ENCODE data around the gene PTPRA. TPM values are rescaled to one million over a fixed set of nuclear protein-coding genes. Genes with fewer than 3 reads are reported as not detected.

The PTPRA gene
- total and polyA plus RNA-seq, 2 of the 13 experiments (the other 11 are each of a cell fraction or from before 2014, with no cell fraction given): 47.2 to 127 TPM

DNA sequence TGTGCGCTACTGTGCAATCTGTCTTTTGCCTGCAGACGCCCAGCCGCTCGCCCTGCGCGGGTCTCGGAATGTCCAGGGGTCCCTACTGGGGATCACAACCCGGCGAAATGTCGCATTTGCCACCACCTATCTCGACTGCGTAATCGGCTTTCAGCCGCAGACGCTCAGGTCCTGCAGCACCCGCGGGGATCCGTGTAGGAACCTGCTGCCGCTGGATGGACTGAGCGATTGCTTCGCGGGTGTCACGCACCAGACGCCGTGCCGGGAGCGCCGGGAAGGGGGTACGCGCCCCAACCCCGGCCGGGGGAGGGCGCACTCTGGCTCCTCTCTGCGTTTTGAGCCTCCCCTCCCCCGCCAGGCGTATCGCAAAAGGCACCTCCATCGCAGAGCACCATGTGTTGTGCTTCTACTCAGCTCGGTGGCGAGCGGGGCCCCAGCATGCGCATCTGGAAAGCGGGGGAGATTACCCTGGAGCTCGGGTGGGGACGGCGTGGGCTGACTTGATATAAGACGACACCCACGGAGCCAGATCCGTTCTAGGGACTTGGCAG lies 747 bp upstream of the PTPRA start (continued):
- TF ChIP-seq ZUFSP (CRISPR knock-in tag; IDR thresholded peaks at IDR 0.05; ENCODE audit: borderline replicate concordance) (no peak), RFX1 (IDR thresholded peaks at IDR 0.05) (no peak), ZNF296 (CRISPR knock-in tag; conservative IDR thresholded peaks at IDR 0.05) (0 out of 2 replicates have a peak, but pooled peaks have one; percentile 71), HES4 (CRISPR knock-in tag; IDR thresholded peaks at IDR 0.05; ENCODE audit: borderline replicate concordance) (peak; percentile 85), THRA (CRISPR knock-in tag; IDR thresholded peaks at IDR 0.05; ENCODE audit: borderline replicate concordance) (no peak), CEBPG (CRISPR knock-in tag; IDR thresholded peaks at IDR 0.05) (no peak), ZNF317 (CRISPR knock-in tag; IDR thresholded peaks at IDR 0.05) (peak; percentile 91; the same call in 1 of the 2 replicates), ZNF691 (CRISPR knock-in tag; IDR thresholded peaks at IDR 0.05; ENCODE audit: borderline replicate concordance, low read depth) (no peak; the same call in 1 of the 2 replicates), ZNF430 (CRISPR knock-in tag; IDR thresholded peaks at IDR 0.05) (no peak), SMARCE1 (IDR thresholded peaks at IDR 0.05; ENCODE audit: borderline replicate concordance) (no peak), YY1 (IDR thresholded peaks at IDR 0.05; ENCODE audit: insufficient read depth, insufficient replicate concordance, low read depth, low read length) (no peak), ZNF850 (CRISPR knock-in tag; conservative IDR thresholded peaks at IDR 0.05) (no peak), KMT2B (CRISPR knock-in tag; IDR thresholded peaks at IDR 0.05) (peak; percentile 74)
- TF ChIP-seq, protein P1, sequence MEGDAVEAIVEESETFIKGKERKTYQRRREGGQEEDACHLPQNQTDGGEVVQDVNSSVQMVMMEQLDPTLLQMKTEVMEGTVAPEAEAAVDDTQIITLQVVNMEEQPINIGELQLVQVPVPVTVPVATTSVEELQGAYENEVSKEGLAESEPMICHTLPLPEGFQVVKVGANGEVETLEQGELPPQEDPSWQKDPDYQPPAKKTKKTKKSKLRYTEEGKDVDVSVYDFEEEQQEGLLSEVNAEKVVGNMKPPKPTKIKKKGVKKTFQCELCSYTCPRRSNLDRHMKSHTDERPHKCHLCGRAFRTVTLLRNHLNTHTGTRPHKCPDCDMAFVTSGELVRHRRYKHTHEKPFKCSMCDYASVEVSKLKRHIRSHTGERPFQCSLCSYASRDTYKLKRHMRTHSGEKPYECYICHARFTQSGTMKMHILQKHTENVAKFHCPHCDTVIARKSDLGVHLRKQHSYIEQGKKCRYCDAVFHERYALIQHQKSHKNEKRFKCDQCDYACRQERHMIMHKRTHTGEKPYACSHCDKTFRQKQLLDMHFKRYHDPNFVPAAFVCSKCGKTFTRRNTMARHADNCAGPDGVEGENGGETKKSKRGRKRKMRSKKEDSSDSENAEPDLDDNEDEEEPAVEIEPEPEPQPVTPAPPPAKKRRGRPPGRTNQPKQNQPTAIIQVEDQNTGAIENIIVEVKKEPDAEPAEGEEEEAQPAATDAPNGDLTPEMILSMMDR (CRISPR knock-in tag; IDR thresholded peaks at IDR 0.05): peak; percentile 87
- TF ChIP-seq, protein P2, sequence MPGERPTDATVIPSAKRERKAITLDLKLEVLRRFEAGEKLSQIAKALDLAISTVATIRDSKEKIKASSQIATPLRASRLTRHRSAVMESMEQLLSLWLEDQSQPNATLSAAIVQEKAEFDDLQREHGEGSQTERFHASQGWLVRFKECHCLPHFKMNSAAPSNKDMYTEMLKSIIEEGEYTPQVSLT (CRISPR knock-in tag; IDR thresholded peaks at IDR 0.05; ENCODE audit: borderline replicate concordance, low read depth): peak; percentile 18
- TF ChIP-seq, protein P3, sequence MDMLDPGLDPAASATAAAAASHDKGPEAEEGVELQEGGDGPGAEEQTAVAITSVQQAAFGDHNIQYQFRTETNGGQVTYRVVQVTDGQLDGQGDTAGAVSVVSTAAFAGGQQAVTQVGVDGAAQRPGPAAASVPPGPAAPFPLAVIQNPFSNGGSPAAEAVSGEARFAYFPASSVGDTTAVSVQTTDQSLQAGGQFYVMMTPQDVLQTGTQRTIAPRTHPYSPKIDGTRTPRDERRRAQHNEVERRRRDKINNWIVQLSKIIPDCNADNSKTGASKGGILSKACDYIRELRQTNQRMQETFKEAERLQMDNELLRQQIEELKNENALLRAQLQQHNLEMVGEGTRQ (IDR thresholded peaks at IDR 0.05; ENCODE audit: low read depth, low read length): no peak
- TF ChIP-seq, protein P3 (CRISPR knock-in tag; IDR thresholded peaks at IDR 0.05; ENCODE audit: borderline replicate concordance): no peak
- TF ChIP-seq, protein P4, sequence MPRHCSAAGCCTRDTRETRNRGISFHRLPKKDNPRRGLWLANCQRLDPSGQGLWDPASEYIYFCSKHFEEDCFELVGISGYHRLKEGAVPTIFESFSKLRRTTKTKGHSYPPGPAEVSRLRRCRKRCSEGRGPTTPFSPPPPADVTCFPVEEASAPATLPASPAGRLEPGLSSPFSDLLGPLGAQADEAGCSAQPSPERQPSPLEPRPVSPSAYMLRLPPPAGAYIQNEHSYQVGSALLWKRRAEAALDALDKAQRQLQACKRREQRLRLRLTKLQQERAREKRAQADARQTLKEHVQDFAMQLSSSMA (CRISPR knock-in tag; IDR thresholded peaks at IDR 0.05): no peak
